Measurements from ENCODE around the gene CDK16. TPM values are rescaled to one million over a fixed set of nuclear protein-coding genes. Genes with fewer than 3 reads are reported as not detected.

The CDK16 gene
- total and polyA plus RNA-seq, 2 donors (not counting 3 experiments of a cell fraction or from before 2014, with no cell fraction given): 99.9 to 149 TPM

DNA sequence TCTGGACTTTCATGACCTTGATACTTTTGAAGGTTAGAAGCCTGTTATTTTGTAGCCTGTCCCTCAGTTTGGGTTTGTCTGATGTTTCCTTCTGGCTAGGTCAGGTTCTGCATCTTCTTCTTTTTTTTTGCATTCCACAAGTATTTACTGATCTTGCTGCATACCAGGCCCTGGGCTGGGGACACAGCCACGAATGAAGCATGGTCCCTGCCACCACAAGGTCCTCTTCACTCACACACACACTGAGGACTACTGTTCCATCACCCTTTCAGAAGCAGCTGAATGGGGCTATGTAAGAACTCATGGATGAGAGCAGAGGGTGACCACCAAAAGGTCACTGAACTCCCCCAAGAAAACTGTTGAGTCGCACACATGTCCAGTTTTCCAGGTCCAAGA is 53.5 kb downstream of the CDK16 start:
- dilution Hi-C loops (cut with MboI; ENCODE audit: extremely low pct_ligation_motif_present, low sequenced_read_pairs): no loop called here
- Histone ChIP-seq H3K79me2 (ENCODE audit: control insufficient read depth, insufficient read depth, low read length) (no peaks in the 10 kb centered on the region), H2AFZ (ENCODE audit: low read depth, low read length) (no peak overlapping the region), H3K36me3 (ENCODE audit: control insufficient read depth in 2 of 2, extremely low read depth in 1 of 2, insufficient read depth in 2 of 2, low read length in 2 of 2) (no peaks in the 10 kb centered on the region), H3K4me1 (ENCODE audit: control insufficient read depth, extremely low read depth, insufficient read depth, low read length) (no peaks in the 10 kb centered on the region), H3K27ac (ENCODE audit: insufficient read depth, low read depth, low read length) (no peak overlapping the region), H4K20me1 (replicated peaks; ENCODE audit: control insufficient read depth, extremely low read depth, insufficient read depth, low read length) (no peaks in the 10 kb centered on the region), H3K9ac (replicated peaks; ENCODE audit: extremely low read depth, insufficient read depth, low read length) (no peak overlapping the region), H3K9me1 (replicated peaks; ENCODE audit: control insufficient read depth, extremely low read depth, insufficient read depth, low read length) (no peaks in the 10 kb centered on the region), H3K27me3 (ENCODE audit: control insufficient read depth in 2 of 2, insufficient read depth in 2 of 2, low read length in 2 of 2) (no peaks in the 10 kb centered on the region), H3K4me2 (ENCODE audit: insufficient read depth, low read length) (no peak overlapping the region), H3K9me3 (replicated peaks; ENCODE audit: control insufficient read depth, insufficient read depth, low read length) (no peaks in the 10 kb centered on the region), H3K4me3 (replicated peaks in 1 of 3; ENCODE audit: insufficient read depth in 1 of 3, low read depth in 1 of 3, low read length in 3 of 3) (no peak overlapping the region)
- TF ChIP-seq, protein P1, sequence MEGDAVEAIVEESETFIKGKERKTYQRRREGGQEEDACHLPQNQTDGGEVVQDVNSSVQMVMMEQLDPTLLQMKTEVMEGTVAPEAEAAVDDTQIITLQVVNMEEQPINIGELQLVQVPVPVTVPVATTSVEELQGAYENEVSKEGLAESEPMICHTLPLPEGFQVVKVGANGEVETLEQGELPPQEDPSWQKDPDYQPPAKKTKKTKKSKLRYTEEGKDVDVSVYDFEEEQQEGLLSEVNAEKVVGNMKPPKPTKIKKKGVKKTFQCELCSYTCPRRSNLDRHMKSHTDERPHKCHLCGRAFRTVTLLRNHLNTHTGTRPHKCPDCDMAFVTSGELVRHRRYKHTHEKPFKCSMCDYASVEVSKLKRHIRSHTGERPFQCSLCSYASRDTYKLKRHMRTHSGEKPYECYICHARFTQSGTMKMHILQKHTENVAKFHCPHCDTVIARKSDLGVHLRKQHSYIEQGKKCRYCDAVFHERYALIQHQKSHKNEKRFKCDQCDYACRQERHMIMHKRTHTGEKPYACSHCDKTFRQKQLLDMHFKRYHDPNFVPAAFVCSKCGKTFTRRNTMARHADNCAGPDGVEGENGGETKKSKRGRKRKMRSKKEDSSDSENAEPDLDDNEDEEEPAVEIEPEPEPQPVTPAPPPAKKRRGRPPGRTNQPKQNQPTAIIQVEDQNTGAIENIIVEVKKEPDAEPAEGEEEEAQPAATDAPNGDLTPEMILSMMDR (IDR thresholded peaks at IDR 0.05; ENCODE audit: extremely low read depth in 1 of 2, insufficient read depth in 1 of 2, low read depth in 1 of 2, low read length in 2 of 2): no peak
- TF ChIP-seq POLR2A (IDR thresholded peaks at IDR 0.05; ENCODE audit: low read depth, low read length): no peak
- TF ChIP-seq POLR2AphosphoS5 (IDR thresholded peaks at IDR 0.05; ENCODE audit: insufficient read depth, low read depth, low read length): no peak
- no peak for TF ChIP-seq EZH2 (IDR thresholded peaks at IDR 0.05; ENCODE audit: borderline replicate concordance, low read depth, low read length, severe bottlenecking)
- no peak for TF ChIP-seq JUN (IDR thresholded peaks at IDR 0.05; ENCODE audit: borderline replicate concordance, insufficient read depth, insufficient read length, low read depth)
- TF ChIP-seq FOS (IDR thresholded peaks at IDR 0.05; ENCODE audit: borderline replicate concordance, insufficient read depth, low read length): no peak
- TF ChIP-seq, protein P2, sequence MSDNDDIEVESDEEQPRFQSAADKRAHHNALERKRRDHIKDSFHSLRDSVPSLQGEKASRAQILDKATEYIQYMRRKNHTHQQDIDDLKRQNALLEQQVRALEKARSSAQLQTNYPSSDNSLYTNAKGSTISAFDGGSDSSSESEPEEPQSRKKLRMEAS (IDR thresholded peaks at IDR 0.05; ENCODE audit: insufficient read depth, insufficient read length): no peak
- no peak for TF ChIP-seq GATA2 (IDR thresholded peaks at IDR 0.05; ENCODE audit: insufficient read depth, insufficient read length, low read depth, low read length)
- no peak for FAIRE-seq
- POLR2A ChIA-PET: no interaction called here
- no peak for DNase-seq (ENCODE audit: low read depth, low spot score)
- no TSS peak for BruUV-seq (replicated peaks)
- intact Hi-C loops (cut with micrococcal nuclease): no loop called here
- CTCF ChIA-PET: no interaction called here

Data from endothelial cell of umbilical vein (primary cell).